HL-60 (cell line): ENCODE results near the gene PTPRT.

Source experiments
- CTCF ChIP-seq: IDR thresholded peaks from one replicate; pipeline ENCODE4 v1.5.1; 2011; ENCODE audit warnings: low read length, control low read depth, inconsistent platforms; ENCODE audit not compliant: insufficient read depth
- GABPA ChIP-seq: IDR thresholded peaks from 2 replicates; pipeline ENCODE4 v1.6.1; 2012; ENCODE audit warnings: low read depth

- TF ChIP-seq CTCF (no peak), GABPA (no peak)
Observed at GRCh38 chr20:42472198-42472597, 717.5 kb downstream of the PTPRT start.
